Measurements from ENCODE around the gene TNNI2.

GRCh38 chr11:1807264-1807995 is 31.4 kb upstream of the TNNI2 start:
- TF ChIP-seq CTCF (optimal IDR thresholded peaks at IDR 0.05 in 1 of 3, IDR thresholded peaks at IDR 0.05 in 1 of 3, conservative IDR thresholded peaks at IDR 0.05 in 1 of 3; ENCODE audit: extremely low read depth in 1 of 3, insufficient read depth in 2 of 3, low read length in 3 of 3) (no peak), EZH2 (IDR thresholded peaks at IDR 0.05; ENCODE audit: low read length) (no peak)
